ENCODE results near the gene EPHA4.
A peak's percentile ranks its signal among the peaks of the same experiment; 100 is the strongest.

Gene EPHA4

GRCh38 chr2:221503965-221504364 lies 68.1 kb downstream of the EPHA4 start:
- no peak for DNase-seq
- no peak for ATAC-seq

DNA sequence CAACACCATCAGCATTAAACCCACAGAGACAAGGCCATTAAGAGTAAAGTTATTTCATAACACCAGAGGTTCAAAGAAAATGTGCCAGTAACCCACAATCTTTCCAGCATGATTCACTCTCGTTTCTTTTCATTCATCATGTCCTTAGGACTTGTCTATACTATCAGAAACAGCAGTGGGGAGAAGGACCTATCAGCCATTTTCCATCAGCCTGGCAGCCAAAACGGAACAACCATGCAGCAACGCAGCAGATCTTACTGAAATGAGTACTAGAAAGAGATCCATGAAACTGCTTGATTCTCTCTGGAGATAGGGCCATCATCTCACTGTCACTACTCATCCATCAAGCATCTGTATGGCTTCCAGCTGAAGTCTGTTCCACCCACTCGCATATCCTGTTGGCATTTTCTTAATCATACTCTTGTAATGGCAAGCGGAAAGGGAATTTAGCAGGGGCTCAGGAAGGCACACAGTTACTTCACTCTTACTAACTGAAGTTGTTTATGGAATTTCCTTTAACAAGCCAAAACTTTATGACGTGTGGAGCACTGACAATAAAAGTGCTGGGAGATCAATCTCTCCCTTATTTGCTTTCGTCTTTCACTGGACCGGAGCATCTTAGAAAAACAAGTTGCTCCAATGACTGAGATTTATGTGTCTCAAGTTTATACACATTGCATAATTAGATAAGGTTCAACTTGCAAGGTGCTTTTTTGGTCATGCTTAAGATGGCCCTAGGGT lies 69.7 kb downstream of the EPHA4 start:
- DNase-seq (no peak), ATAC-seq (peak; percentile 53)

DNA sequence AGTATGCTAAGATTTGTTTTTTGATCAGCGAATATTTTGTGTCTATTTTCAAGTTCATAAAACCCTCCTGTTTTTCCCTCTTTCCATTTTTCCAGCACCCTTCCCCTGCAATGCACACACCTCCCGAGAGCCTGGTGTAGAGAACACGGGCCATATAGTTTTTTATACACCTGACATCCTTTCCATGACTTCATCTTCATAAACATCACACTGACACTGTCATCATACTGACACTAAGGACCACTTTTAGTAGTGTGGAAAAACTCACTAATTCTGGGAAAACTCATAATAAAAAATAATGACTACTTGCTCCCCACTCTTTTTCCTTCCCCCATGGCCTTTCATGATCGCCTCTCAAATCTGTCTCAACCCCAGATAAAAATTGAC lies 70.2 kb downstream of the EPHA4 start:
- ATAC-seq = peak; percentile 17

GRCh38 chr2:221501210-221501882 lies 70.8 kb downstream of the EPHA4 start:
- DNase-seq (no peak), ATAC-seq (no peak)

More for the DNA sequence above, 70.2 kb downstream of the EPHA4 start:
- DNase-seq = no peak

DNA sequence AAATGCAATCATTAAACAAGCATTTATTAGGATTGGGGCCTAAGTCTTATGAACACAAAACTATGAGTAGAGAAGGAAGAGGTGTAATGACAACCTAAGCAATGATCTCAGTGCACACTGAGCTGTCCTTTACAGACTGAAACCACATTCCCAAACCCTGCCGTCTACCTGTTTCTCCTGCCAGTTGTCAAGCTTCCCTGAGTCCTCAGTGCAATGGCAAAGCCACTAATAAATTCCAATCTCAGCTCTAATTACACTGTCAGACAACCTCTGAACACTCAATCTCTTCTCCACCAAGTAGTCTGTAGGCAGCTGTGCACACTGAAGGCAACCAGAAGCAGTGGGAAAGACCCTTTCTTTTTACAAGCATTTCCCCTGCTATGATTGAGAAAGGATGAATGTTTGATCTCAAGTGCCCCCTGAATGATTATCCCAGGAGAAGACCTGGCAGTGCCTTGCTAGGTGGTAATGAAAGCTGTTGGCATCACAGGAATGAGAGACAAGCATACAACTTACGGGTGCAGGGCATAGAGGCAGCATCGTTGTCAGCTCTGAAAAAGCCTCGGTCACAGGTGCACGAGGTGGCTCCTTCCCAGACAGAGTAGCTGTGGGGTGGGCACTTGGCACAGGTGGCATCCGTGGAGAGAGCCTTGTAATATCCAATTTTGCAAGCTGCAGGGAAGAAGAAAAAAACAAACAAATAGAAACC lies 71.4 kb downstream of the EPHA4 start:
- ATAC-seq (no peak), DNase-seq (no peak)

DNA sequence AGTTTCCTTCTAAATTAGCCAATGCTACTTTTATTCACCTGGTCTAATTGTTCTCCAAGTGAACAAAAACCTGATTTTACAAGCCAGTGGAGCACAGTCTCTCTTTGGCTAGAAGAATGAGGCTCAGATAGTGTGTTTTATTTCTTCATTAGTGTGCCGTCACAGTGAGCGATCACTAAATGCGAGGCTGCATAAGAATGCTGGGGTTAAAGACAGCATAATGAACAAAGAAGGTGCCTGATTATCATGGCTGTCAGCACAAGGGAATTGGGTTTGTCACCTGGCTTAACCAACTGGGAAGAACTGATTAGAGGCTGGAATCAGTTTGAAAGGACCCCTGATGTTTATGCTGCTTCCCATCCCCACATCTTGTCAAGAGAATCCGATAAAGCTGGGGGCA lies 76.4 kb downstream of the EPHA4 start:
- DNase-seq = no peak
- ATAC-seq = no peak

GRCh38 chr2:221494556-221494955 lies 77.5 kb downstream of the EPHA4 start:
- DNase-seq (no peak), ATAC-seq (no peak)

DNA sequence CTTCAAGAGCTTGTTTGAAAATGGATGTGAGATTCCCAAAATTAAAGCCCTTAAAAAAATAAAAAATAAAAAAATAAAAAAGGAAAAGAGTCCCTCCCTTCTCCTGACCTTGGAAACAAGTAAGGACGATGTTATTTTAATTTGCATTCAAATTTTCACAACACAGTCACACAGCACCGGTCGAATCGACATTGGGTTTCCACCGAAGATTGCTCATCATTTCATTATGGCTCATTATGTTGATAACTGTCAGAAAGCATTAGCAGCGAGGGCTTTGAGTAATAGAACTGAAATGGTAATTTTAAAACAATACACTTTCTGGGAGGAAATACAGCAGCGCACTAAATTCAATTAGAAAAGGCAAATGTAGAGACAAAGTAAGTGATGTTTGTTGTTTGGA lies 78.7 kb downstream of the EPHA4 start:
- no peak for ATAC-seq
- DNase-seq = no peak

DNA sequence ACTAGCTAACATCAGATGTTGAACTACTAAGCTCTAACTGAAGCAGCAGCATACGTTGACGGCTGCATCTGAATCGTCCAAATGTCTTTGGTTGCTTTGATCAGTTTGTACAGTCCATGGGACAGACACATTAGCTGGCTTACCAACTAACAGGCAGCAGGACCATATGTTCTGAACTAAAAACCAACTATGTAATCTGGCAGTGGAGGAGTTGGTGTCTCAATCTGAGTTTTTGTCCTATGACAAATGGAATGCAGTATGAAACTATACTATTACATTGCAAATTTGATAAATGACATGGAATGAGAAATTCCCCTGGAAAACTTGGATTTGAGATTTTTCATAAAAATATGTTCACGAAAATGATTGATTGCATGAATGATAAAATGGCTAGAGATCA lies 79.5 kb downstream of the EPHA4 start:
- ATAC-seq = no peak
- DNase-seq = no peak

DNA sequence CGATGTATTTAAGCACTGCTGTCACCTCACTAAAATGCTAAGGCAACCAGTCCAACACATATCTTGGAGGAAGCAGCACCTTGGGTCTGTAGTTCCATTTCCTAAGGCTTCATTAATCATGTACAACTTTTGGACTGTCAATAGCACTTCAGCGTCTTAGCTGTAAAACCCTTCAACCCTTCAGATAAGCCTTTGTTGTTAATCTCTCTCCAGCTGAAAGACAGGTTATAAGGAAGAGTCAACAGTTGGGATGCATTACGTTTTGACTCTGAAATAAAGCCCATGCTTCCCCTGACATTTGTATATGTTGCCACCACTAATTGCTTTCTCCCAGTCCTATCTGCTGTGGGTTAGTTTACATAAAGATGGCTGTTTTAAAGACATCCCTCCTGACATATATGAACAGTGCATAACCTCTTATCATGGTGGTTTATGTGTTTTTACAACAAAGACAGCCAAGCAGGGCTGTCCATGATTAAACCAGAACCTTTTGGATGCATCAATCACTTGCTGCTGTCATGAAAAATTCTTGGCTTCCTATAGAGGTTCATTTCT lies 81.5 kb downstream of the EPHA4 start:
- no peak for DNase-seq
- no peak for ATAC-seq

DNA sequence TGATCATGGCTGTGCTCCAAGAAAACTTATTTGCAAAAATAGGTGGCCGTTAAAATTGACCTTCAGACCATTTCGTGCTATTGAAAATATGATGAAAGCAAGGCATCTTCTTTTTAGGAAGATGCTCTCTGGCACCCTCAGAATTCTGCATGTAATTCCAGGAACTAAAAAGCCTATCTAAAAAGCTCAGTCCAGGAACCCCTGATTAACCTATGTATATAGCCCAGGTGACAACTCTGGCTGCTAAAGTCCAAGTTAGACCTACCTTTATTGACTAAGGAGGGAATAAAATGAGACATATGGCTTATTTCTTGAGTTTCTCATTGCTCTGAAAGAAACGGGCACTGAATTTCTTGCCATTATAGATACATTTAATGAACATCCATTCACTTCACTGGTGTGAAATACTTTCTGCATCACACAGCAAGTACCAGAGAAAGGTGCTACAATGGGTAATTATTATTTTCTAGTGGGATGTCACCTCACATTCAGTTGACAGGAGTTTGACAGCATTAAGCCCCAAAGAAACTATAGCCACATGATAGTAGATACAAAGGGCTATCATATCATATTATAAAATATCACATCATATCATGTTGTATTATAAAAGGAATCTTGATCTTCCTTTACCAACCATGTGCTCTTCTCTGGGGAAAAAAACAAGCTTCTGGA lies 83.8 kb downstream of the EPHA4 start:
- ATAC-seq (no peak), DNase-seq (no peak)

DNA sequence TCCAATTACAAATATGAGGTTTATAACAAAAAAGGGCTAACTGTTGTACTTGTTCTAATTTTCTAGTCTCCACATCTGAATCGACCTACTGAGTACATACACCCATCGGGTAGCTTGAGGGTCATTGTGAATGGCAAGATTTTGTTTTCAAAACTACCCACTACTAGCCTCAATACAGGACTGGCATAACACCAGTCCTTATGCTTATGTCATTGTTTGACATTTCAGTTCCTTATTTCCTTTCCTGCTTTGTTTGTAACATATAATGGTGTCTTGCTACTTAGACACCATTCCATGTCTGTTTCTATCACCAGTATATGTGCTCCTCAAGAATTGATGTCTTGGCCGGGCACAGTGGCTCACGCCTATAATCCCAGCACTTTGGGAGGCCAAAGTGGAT lies 86.0 kb downstream of the EPHA4 start:
- no peak for ATAC-seq
- DNase-seq = no peak

DNA sequence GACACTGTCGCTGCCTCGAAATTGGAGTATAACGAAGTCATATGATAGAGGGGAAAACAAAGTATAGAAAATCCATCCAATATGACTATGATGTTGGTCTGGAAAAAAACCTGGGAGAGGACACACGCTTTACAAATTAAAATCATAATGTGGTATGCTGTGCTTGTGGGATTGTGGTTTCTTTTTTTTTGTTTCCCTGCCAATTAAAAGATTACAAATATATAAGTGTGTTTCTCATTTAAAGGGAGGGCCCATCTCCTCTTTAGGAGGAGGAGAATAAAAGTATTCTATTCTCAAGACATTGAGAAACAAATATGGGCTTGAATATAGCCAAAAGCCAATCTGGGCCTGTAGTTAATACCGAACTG lies 86.6 kb downstream of the EPHA4 start:
- ATAC-seq (no peak), DNase-seq (no peak)

DNA sequence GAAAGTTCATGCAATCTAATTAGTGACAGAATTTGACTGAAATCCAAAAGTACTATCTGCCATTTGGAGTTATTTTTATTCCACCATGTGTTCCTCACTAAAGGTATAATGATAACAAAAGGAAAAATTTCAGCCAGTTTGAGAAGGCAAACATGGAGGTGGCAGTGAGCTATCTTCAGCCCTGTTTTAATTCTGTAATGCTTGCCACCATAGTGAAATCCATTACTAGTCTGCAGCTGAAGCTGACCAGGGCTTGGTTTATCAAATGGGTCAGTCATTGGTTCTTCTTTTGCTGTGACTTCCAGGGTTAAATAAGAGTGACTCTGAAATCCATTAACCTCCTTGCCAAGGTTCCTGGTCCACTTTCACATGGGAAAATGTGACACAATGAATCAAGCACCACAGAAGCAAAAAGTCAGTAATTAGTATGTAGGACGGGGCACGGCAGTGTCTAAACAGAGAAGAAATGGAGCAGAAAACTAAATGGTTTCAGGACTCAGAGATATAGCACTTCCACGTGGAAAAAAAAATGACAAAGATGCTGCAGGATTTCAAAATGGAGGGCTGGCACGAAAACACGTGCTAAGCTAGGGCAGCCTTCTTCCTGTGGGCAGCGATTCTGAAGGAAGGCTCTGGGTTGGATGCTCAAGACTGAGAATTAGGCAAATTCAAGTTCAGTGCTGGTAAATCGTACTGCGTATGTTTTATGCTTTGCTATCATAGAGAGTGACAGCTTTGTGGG lies 87.2 kb downstream of the EPHA4 start:
- DNase-seq (no peak), ATAC-seq (no peak)

DNA sequence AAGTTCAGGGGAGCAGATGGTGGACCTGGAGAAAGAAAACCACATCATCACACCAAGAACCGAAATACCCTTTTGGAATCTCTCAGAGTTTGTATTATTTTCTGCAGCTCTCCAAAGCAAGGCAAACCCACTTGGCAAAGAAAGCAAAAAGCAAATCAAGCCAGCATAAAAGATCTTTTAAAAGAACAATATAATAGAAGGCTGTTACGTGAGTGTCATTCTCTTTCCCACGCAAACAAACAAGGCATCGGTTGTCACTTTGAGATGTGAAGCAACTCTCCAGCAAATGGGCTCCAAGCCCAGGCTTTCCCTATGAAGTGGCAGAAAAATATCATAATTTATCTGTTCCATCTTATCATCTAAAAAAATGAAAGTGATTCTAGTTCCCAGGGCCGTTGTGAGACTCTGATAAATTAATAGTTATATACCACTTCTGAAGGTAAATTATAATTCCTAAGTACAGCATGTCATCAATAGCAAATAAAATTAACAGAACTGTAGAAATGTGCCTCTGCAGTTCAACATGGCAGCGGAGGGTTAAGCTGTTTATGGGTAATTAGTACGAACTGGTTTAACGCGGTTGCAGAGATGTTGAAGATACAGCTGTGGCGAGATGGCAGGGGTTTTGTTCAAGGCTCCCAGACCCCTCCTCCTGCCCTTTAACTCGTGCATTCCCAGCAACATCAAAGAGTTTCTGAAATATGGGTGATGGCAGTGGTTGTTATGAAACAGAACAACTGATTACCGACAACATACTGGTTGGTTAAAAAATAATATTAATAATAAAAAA lies 89.2 kb downstream of the EPHA4 start:
- DNase-seq (no peak), ATAC-seq (no peak)

- DNase-seq = no peak
- ATAC-seq = no peak
Measured at GRCh38 chr2:221480821-221481220, 91.3 kb downstream of the EPHA4 start.

DNA sequence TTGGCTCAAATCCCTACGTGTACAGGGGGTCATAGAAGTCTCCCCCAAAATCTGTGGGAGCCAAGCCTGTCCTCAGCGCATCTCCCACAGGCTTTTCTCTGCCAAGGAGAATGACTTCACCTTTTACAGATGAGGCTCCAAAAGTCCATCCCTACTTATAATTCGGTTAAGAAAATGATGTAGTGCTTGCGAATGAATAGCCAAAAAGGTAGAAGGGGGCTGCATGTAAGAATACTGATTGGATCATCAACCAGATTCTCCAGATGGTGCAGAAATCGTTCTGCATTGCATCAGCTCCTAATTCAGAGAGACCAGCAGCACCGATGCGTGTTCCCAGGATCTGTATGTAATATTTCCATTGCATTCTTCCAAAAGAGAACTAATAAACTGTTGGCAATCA lies 91.9 kb downstream of the EPHA4 start:
- DNase-seq (no peak), ATAC-seq (no peak)

- no peak for DNase-seq
- ATAC-seq = no peak
Measured at GRCh38 chr2:221478485-221478863, 93.6 kb downstream of the EPHA4 start.

DNA sequence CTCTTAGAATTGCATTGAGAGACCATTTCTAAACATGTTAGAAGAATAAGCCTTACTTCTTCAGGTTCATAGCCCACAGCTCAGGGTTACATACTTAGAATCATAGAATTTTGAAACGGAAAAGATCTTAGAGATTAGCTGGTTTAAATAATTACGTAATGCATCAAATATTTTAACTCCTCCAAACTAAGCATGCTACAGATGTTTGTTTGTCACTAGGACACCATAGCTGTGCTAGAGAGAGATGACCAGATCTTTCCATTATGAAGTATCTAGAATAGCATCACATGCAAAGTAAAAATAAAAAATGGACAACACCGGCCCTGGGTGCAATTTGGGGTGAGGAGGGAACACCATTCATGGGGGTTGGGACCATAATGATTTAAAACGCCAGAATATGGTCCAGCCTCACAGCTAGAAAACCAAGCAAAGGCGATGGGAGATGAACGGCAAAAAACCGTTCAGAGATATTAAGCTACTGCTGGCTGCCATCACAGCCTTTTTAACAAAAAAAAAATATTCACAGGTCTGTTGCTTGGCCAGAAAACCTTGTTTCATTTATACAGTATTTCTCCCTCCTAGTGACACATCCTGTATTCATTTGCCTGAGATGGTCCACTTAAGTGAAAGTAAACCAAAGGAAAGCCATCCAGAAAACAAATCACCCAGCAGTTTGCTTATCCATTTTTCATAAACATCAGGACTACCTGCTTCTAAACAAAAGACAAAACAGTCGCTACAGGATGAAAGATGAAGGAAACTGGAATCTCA lies 94.2 kb downstream of the EPHA4 start:
- no peak for DNase-seq

GRCh38 chr2:221476195-221476594 lies 95.9 kb downstream of the EPHA4 start:
- no peak for ATAC-seq
- DNase-seq = no peak

More for the DNA sequence above, 94.2 kb downstream of the EPHA4 start:
- ATAC-seq = no peak
